ENCODE measurements around the gene PRKAR1B. TPM values are rescaled to one million over a fixed set of nuclear protein-coding genes. Genes with fewer than 3 reads are reported as not detected.

The PRKAR1B gene
- total RNA-seq, 1 experiment from 2014 or later = 43.3 TPM

DNA sequence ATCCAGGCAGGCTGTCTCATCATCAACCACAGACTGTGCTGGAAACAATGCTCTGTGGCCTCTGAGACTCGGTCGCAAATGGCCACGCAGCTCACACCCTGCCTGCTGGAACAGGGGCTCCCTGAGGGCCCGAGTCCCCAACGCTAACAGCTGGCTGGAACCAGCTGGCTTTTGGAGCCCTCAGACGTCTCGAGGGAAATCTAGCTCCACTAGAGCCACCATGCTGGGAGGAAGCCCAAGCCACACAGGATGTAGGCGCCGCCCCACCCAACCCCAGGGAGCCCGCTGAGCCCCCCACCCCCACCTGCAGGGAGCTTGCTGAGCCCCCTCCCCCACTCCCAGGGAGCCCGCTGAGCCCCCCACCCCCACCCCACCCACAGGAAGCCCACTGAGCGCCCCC lies 186.1 kb downstream of the PRKAR1B start:
- H2BK120ac ChIP-seq (ENCODE audit: low read depth, low read length, poor library complexity, severe bottlenecking) = no peak overlapping the region
- H3K79me2 ChIP-seq (ENCODE audit: insufficient read depth, low read length) = no peaks in the 10 kb centered on the region
- H3K4ac ChIP-seq (ENCODE audit: low read depth, low read length) = no peak overlapping the region
- TF ChIP-seq, protein P1, sequence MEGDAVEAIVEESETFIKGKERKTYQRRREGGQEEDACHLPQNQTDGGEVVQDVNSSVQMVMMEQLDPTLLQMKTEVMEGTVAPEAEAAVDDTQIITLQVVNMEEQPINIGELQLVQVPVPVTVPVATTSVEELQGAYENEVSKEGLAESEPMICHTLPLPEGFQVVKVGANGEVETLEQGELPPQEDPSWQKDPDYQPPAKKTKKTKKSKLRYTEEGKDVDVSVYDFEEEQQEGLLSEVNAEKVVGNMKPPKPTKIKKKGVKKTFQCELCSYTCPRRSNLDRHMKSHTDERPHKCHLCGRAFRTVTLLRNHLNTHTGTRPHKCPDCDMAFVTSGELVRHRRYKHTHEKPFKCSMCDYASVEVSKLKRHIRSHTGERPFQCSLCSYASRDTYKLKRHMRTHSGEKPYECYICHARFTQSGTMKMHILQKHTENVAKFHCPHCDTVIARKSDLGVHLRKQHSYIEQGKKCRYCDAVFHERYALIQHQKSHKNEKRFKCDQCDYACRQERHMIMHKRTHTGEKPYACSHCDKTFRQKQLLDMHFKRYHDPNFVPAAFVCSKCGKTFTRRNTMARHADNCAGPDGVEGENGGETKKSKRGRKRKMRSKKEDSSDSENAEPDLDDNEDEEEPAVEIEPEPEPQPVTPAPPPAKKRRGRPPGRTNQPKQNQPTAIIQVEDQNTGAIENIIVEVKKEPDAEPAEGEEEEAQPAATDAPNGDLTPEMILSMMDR (conservative IDR thresholded peaks at IDR 0.05) = no peak
- H3K27me3 ChIP-seq (ENCODE audit: insufficient read depth, low read length) = no peaks in the 10 kb centered on the region
- no peaks in the 10 kb centered on the region for H3K4me1 ChIP-seq (ENCODE audit: insufficient read depth, low read length)
- no peak overlapping the region for H3K18ac ChIP-seq (ENCODE audit: insufficient read length, low read depth, low read length)
- no peak overlapping the region for H3K14ac ChIP-seq (ENCODE audit: insufficient read depth, low read length)
- no peak overlapping the region for H2BK5ac ChIP-seq (ENCODE audit: insufficient read length, low read length)
- no peak overlapping the region for H3K9ac ChIP-seq (ENCODE audit: extremely low read depth, insufficient read length, low read length)
- H4K91ac ChIP-seq (ENCODE audit: insufficient read length, low read depth, low read length) = no peak overlapping the region
- H4K20me1 ChIP-seq (ENCODE audit: control insufficient read depth, insufficient read depth, insufficient read length) = no peaks in the 10 kb centered on the region
- no CpG with 5 or more reads among the region's 12 CpGs for WGBS (ENCODE audit: extremely low coverage, insufficient read length, low lambda C conversion rate)
- H4K5ac ChIP-seq (ENCODE audit: insufficient read length, low read depth, low read length) = no peak overlapping the region
- no peak overlapping the region for H3K4me3 Mint-ChIP-seq
- peaks cover 6% of the 10 kb centered on the region for H3K27me3 Mint-ChIP-seq (ENCODE audit: low read depth)
- H3K4me2 ChIP-seq (ENCODE audit: insufficient read depth, insufficient read length, low read length) = no peak overlapping the region
- H3K27ac ChIP-seq (ENCODE audit: insufficient read length, low read depth, low read length) = no peak overlapping the region
- H2AFZ ChIP-seq (ENCODE audit: low read length) = no peak overlapping the region
- no peak for DNase-seq
- H2BK15ac ChIP-seq (ENCODE audit: low read depth, low read length) = no peak overlapping the region
- no peak overlapping the region for H3K23ac ChIP-seq (ENCODE audit: insufficient read length, low read depth, low read length)
- H3K36me3 Mint-ChIP-seq (ENCODE audit: insufficient read depth in 1 of 3, low read depth in 3 of 3) = no peaks in the 10 kb centered on the region; a peak in 1 of 7 replicates
- H3K56ac ChIP-seq (ENCODE audit: insufficient read length, low read depth, low read length) = no peak overlapping the region
- H2AK5ac ChIP-seq (ENCODE audit: insufficient read length, low read length) = no peak overlapping the region
- no peak overlapping the region for H3T11ph ChIP-seq (ENCODE audit: low read length)
- H4K8ac ChIP-seq (replicated peaks; ENCODE audit: insufficient read length, low read depth, low read length) = no peak overlapping the region
- H2BK20ac ChIP-seq (ENCODE audit: low read depth, low read length, poor library complexity, severe bottlenecking) = no peak overlapping the region
- H3K27ac Mint-ChIP-seq = no peak overlapping the region
- H3K9me3 ChIP-seq (ENCODE audit: control insufficient read depth, low read depth, low read length) = no peaks in the 10 kb centered on the region
- H3K9me3 Mint-ChIP-seq = no peaks in the 10 kb centered on the region
- H3K4me1 Mint-ChIP-seq = peaks cover 10 to 16% of the 10 kb centered on the region in 2 experiments
- H3K79me1 ChIP-seq (ENCODE audit: insufficient read depth, low read depth, low read length, poor library complexity, severe bottlenecking) = no peaks in the 10 kb centered on the region
- no peaks in the 10 kb centered on the region for H3K23me2 ChIP-seq (ENCODE audit: insufficient read length, low read depth, low read length, poor library complexity, severe bottlenecking)
- no peak overlapping the region for H2BK12ac ChIP-seq (ENCODE audit: insufficient read length, low read depth, low read length)
